Upper lobe of left lung (tissue), 6 donors: Measurements from ENCODE around the gene SLITRK3. TPM values are rescaled to one million over a fixed set of nuclear protein-coding genes. Genes with fewer than 3 reads are reported as not detected.

Experiments
- ATAC-seq, 2 donors: fragments of 200-7000 bp; cut with Tn5 transposase; one replicate each; pipeline ENCODE4 v1.9.1; 2022; ENCODE audit warnings: mild to moderate bottlenecking in 2 of 2, moderate library complexity in 2 of 2; ENCODE audit not compliant: low FRiP score in 2 of 2
- DNase-seq, 2 donors: peaks; one replicate each; pipeline ENCODE4 v3.0.0-alpha.2; 2019 to 2020
- H3K27ac ChIP-seq, 4 donors: fragments of 200-600 bp; sonication (generic); one replicate each; pipeline ENCODE4 v1.5.1; 2016 to 2019
- H3K27me3 ChIP-seq, 4 donors: fragments of 200-600 bp; sonication (generic); one replicate each; pipeline ENCODE4 v1.5.1; 2017 to 2019
- H3K36me3 ChIP-seq, 4 donors: fragments of 200-600 bp; sonication (generic); one replicate each; pipeline ENCODE4 v1.5.1; 2016 to 2019
- H3K4me1 ChIP-seq, 4 donors: fragments of 200-600 bp; sonication (generic); one replicate each; pipeline ENCODE4 v1.5.1; 2018 to 2019
- H3K4me3 ChIP-seq, 4 donors: fragments of 200-600 bp; sonication (generic); one replicate each; pipeline ENCODE4 v1.5.1; 2017 to 2019; ENCODE audit warnings: mild to moderate bottlenecking in 2 of 4, moderate library complexity in 1 of 4
- H3K9me3 ChIP-seq, 4 donors: fragments of 200-600 bp; sonication (generic); one replicate each; pipeline ENCODE4 v1.5.1; 2018 to 2019
- EP300 ChIP-seq, 4 donors: sonication (generic); formaldehyde crosslinking; IDR thresholded peaks; one replicate each; pipeline ENCODE4 v1.5.1; 2017; ENCODE audit warnings: antibody characterized with exemption in 4 of 4, control low read depth in 2 of 4
- POLR2A ChIP-seq, 4 donors: fragments of 450-650 bp; IDR thresholded peaks; one replicate each; pipeline ENCODE4 v1.5.1; 2016 to 2017; ENCODE audit warnings: antibody characterized with exemption in 4 of 4, mild to moderate bottlenecking in 2 of 4
- POLR2AphosphoS5 ChIP-seq, 2 donors: sonication (generic); formaldehyde crosslinking; IDR thresholded peaks; one replicate each; pipeline ENCODE4 v1.5.1; 2017; ENCODE audit warnings: antibody characterized with exemption in 2 of 2
- WGBS, 2 donors: methylation state at CpG; one replicate each; pipeline ENCODE4 v1.1.5; 2017 to 2018; 5-methylcytosine and 5-hydroxymethylcytosine counted together
- total RNA-seq, 6 donors: library from RNA; depleted of rRNA in 4 of 6; stranded (reverse); fragments of >200 nt in 4 of 6; gene quantifications; one replicate each; pipeline versions ENCODE4 v1.1.0 to v1.2.1, GENCODE V29; 2016 to 2021
- TF ChIP-seq, protein P1 (sequence below), 6 experiments: fragments of 450-650 bp in 4 of 6; fragments of 200-600 bp in 2 of 6; sonication (generic) in 2 of 6; IDR thresholded peaks; one replicate each; pipeline ENCODE4 v1.5.1; 2016 to 2019; ENCODE audit warnings: antibody characterized with exemption in 6 of 6
- donor health status: DM: no; HTN: no; CAD: no; lungs with moderate emphysema.
- donor health status: DM: no; HTN: yes; CAD: no; lungs with severe emphysema.

SLITRK3 gene, protein sequence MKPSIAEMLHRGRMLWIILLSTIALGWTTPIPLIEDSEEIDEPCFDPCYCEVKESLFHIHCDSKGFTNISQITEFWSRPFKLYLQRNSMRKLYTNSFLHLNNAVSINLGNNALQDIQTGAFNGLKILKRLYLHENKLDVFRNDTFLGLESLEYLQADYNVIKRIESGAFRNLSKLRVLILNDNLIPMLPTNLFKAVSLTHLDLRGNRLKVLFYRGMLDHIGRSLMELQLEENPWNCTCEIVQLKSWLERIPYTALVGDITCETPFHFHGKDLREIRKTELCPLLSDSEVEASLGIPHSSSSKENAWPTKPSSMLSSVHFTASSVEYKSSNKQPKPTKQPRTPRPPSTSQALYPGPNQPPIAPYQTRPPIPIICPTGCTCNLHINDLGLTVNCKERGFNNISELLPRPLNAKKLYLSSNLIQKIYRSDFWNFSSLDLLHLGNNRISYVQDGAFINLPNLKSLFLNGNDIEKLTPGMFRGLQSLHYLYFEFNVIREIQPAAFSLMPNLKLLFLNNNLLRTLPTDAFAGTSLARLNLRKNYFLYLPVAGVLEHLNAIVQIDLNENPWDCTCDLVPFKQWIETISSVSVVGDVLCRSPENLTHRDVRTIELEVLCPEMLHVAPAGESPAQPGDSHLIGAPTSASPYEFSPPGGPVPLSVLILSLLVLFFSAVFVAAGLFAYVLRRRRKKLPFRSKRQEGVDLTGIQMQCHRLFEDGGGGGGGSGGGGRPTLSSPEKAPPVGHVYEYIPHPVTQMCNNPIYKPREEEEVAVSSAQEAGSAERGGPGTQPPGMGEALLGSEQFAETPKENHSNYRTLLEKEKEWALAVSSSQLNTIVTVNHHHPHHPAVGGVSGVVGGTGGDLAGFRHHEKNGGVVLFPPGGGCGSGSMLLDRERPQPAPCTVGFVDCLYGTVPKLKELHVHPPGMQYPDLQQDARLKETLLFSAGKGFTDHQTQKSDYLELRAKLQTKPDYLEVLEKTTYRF
- under 1 TPM in 3 of 6 donors, not detected in 3; 0.17 to 0.69 (median 0.37) TPM for total RNA-seq

DNA sequence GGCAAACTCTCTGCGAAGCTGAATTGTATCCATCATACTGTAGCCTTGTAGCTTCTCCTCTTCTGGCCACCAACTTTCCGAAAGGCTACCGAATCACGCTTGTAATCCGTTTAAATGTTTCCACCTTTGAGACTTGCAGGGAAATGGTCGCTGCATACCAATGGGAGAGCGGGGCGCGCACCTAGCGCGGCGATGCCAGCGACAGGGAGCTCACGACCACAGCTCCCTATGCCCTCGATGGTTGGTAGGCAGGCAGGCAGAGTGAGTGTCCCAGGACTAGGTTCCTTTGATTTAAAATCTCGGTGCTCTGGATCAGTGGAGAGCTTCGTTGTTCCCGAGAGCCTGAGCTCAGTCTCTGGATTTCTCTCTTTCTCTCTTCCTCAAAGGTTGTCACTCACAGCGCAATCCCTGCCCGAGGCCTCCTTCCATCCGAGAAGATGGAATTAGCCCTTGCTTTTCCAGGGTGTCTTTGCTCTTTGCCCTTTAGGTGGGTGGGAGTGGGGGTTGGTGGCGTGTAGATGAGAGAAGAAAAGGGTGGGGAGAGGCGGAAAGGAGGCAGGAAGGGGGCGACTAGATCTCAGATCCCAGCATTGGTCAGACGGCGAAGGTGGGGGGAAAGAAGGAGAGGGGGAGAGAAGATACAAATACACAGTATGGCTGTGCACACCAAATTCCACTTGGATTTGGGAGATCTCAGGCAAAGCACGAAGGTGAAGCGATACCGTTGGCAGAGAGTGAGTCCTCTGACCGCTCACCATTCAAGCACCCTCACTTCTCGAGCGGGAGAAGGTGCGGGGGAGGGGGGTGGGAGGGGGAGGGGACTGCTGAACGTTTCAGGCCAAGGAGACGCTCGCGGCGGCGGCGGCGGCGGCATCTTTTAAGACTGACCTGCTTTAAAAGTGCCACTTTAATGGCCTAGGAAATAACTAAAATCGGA lies at the start of gene SLITRK3:
Gene SLITRK3, minus strand, starts transcription at position 745 of the 937 bp plus-strand sequence. CDS start 5,554 bp downstream, outside the sequence.
- Histone ChIP-seq H3K4me3 (peak within 1 kb of the TSS in 3 of 4 donors; percentile 27 to 43 (median 43)), H3K27ac (no peak within 1 kb of the TSS), H3K9me3 (no peaks in the 10 kb centered on the region), H3K4me1 (peaks cover 21 to 42% (median 22%) of the 10 kb centered on the region in 4 donors), H3K27me3 (peaks cover 0 to 39% (median 18%) of the 10 kb centered on the region in 4 donors), H3K36me3 (no peaks in the 10 kb centered on the region)
- no peak for TF ChIP-seq POLR2AphosphoS5 (IDR thresholded peaks at IDR 0.05)
- no peak for TF ChIP-seq EP300 (IDR thresholded peaks at IDR 0.05)
- TF ChIP-seq POLR2A (IDR thresholded peaks at IDR 0.05), result no peak
- TF ChIP-seq, protein P1, sequence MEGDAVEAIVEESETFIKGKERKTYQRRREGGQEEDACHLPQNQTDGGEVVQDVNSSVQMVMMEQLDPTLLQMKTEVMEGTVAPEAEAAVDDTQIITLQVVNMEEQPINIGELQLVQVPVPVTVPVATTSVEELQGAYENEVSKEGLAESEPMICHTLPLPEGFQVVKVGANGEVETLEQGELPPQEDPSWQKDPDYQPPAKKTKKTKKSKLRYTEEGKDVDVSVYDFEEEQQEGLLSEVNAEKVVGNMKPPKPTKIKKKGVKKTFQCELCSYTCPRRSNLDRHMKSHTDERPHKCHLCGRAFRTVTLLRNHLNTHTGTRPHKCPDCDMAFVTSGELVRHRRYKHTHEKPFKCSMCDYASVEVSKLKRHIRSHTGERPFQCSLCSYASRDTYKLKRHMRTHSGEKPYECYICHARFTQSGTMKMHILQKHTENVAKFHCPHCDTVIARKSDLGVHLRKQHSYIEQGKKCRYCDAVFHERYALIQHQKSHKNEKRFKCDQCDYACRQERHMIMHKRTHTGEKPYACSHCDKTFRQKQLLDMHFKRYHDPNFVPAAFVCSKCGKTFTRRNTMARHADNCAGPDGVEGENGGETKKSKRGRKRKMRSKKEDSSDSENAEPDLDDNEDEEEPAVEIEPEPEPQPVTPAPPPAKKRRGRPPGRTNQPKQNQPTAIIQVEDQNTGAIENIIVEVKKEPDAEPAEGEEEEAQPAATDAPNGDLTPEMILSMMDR (IDR thresholded peaks at IDR 0.05), result no peak
- DNase-seq (peak in 1 of 2 donors; percentile 84), ATAC-seq (peak in 1 of 2 donors; percentile 44)
- 5 to 10% methylated on average over 43 of the region's 43 CpGs for WGBS, 2 donors

DNA sequence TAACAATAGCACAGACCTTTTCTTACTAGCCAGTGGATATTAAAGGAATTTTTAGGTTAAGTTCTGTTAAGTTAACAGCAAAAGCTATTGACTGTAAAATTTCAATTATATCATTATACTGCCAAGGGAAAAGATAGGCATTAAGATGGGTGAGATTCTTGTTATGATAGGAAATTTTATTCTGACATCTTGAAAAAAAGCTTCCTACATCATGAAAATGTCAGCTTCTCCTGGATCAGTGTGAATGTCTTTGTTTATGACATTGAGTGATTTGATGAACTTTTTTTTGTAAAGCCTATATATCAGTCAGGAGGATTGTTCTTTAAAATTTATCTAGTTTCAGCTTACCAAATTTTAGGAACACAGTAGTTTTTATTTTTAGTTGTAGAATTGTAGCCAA lies 47.4 kb upstream of the SLITRK3 start:
- ATAC-seq (no peak), DNase-seq (no peak)
- Histone ChIP-seq H3K27ac (no peak overlapping the region), H3K4me3 (no peak overlapping the region), H3K36me3 (no peaks in the 10 kb centered on the region), H3K27me3 (no peaks in the 10 kb centered on the region), H3K9me3 (no peaks in the 10 kb centered on the region), H3K4me1 (no peaks in the 10 kb centered on the region)
- TF ChIP-seq POLR2A (IDR thresholded peaks at IDR 0.05), result no peak
- TF ChIP-seq EP300 (IDR thresholded peaks at IDR 0.05), result no peak
- TF ChIP-seq, protein P1 (IDR thresholded peaks at IDR 0.05), result no peak
- no peak for TF ChIP-seq POLR2AphosphoS5 (IDR thresholded peaks at IDR 0.05)

DNA sequence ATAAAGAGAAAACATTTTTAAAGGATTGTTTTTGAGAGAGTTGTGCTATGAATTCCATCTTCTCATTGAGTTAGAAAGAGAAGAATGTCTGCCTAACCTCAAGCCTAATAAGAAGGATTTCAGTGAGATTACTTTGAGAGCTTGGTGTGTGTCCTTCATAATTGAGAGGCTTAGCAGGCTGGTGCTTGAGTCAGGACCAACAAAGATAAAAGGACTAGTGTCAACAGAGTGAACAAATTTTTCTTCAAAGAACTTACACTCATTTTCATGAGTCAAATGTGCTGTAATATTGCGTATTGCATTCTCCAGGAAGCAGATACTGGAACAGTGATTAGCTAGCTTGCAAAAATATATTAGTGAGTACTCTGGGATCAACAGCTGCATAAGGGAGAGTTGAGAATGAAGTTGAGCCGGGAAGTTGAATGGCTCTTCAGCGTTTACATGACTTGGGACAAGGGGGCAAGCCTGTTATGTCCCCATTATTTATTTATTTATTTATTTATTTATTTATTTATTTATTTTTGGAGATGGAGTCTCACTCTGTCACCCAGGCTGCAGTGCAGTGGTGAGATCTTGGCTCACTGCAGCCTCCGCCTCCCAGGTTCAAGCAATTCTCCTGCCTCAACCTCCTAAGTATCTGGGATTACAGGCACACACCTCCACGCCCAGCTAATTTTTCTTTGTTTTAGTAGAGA lies 37.5 kb upstream of the SLITRK3 start:
- TF ChIP-seq POLR2AphosphoS5 (IDR thresholded peaks at IDR 0.05) (no peak), EP300 (IDR thresholded peaks at IDR 0.05) (no peak), POLR2A (IDR thresholded peaks at IDR 0.05) (no peak)
- TF ChIP-seq, protein P1 (IDR thresholded peaks at IDR 0.05), result no peak
- no peak overlapping the region for H3K27ac ChIP-seq
- no peaks in the 10 kb centered on the region for H3K27me3 ChIP-seq
- H3K4me1 ChIP-seq, result peaks cover 0 to 6% (median 0%) of the 10 kb centered on the region in 4 donors
- ATAC-seq (no peak), DNase-seq (no peak)
- no peaks in the 10 kb centered on the region for H3K9me3 ChIP-seq
- H3K4me3 ChIP-seq, result no peak overlapping the region
- 71 to 80% methylated on average over 5 of the region's 5 CpGs for WGBS, 2 donors
- no peaks in the 10 kb centered on the region for H3K36me3 ChIP-seq

DNA sequence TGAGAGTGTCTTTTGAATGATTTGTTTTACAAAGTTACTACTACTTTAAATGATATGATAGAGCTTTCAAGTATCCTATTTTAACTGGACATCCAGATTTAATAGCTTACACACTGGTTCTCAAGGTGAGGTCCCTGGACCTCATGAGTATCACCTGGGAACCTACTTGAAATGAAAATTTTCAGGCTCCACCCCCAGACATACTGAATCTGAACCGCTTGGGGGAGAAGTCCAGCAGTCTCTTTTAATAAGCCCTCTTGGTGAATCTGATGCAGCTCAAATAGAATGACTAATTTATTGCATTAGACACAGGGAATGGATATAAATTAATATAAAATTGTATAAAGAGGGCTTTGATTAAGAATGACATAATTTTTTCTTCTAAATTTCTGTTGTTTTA lies 29.4 kb upstream of the SLITRK3 start:
- H3K4me3 ChIP-seq, result no peak overlapping the region
- H3K4me1 ChIP-seq, result no peaks in the 10 kb centered on the region
- no peaks in the 10 kb centered on the region for H3K27me3 ChIP-seq
- DNase-seq (no peak), ATAC-seq (no peak)
- no peaks in the 10 kb centered on the region for H3K9me3 ChIP-seq
- 58 to 61% methylated on average over 1 of the region's 1 CpG for WGBS, 2 donors
- TF ChIP-seq POLR2AphosphoS5 (IDR thresholded peaks at IDR 0.05) (no peak), EP300 (IDR thresholded peaks at IDR 0.05) (no peak), POLR2A (IDR thresholded peaks at IDR 0.05) (no peak)
- TF ChIP-seq, protein P1 (IDR thresholded peaks at IDR 0.05), result no peak
- no peaks in the 10 kb centered on the region for H3K36me3 ChIP-seq
- H3K27ac ChIP-seq, result no peak overlapping the region
